Mammary epithelial cell (primary cell): ENCODE data around the gene MTMR2.

Experiments used
- CTCF ChIP-seq, 2 donors: IDR thresholded peaks in 1 of 2; conservative IDR thresholded peaks in 1 of 2; 2 replicates each; pipeline ENCODE4 v1.5.1; 2011 to 2012; ENCODE audit warnings: inconsistent platforms in 2 of 2, low read length in 2 of 2, mild to moderate bottlenecking in 2 of 2, control low read depth in 1 of 2, low read depth in 1 of 2; ENCODE audit not compliant: insufficient read depth in 1 of 2; ENCODE audit errors: extremely low read depth in 1 of 2
- EZH2 ChIP-seq: IDR thresholded peaks from 2 replicates; pipeline ENCODE4 v1.6.1; 2012; ENCODE audit warnings: low read length, inconsistent platforms, borderline replicate concordance

DNA sequence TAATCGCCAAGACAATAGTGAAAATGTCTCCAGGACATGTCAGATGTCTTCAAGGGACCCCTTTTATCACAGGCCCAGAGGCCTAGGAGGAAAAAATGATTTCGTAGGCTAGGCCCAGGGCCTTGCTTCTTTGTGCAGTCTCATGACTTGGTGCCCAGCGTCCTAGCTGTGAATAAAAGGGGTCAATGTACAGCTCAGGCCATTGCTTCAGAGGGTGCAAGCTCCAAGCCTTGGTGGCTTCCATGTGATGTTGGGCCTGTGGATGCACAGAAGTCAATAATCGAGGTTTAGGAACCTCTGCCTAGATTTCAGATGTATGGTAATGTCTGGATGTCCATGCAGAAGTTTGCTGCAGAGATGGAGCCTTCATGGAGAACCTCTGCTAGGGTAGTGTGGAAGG is 20.7 kb upstream of the MTMR2 start:
- TF ChIP-seq CTCF (conservative IDR thresholded peaks at IDR 0.05 in 1 of 2, IDR thresholded peaks at IDR 0.05 in 1 of 2; ENCODE audit: extremely low read depth in 1 of 2, insufficient read depth in 1 of 2, low read depth in 1 of 2, low read length in 2 of 2) = no peak
- no peak for TF ChIP-seq EZH2
